ENCODE results near the gene RAE1.

RAE1 gene

DNA sequence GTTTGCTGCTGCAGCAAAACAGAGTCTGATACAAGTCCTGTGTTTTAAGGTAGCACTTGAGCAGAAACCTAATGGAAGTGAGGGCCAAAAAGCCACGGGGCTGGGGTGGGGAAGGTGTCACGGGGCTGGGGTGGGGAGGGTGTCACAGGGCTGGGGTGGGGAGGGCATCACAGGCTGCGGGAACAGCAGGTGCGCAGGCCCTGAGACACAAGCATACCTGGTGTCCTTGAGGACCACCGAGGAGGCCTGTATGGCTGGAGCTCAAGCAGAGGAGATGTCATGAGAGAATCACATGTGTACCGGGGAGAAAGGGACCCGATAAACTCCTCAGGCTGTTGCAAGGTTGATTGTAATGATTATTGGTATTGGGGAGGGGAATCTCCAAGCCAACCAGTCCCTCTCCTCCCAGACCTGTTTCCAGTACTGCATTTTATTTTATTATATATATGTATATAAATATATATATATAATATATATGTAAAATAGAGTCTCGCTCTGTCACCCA is 35.0 kb upstream of the RAE1 start:
- H3K9ac ChIP-seq (ENCODE audit: low read depth in 1 of 2, low read length in 2 of 2) = no peak overlapping the region
- no peaks in the 10 kb centered on the region for H3K27me3 ChIP-seq (ENCODE audit: control insufficient read depth in 2 of 2, insufficient read depth in 2 of 2, low read length in 2 of 2)
- H3K4me3 ChIP-seq (ENCODE audit: low read length in 2 of 2) = no peak overlapping the region
- H3K9me3 ChIP-seq (ENCODE audit: control insufficient read depth in 2 of 2, low read length in 2 of 2) = no peaks in the 10 kb centered on the region
- H3K4me1 ChIP-seq (ENCODE audit: control insufficient read depth in 2 of 2, insufficient read depth in 2 of 2, low read length in 2 of 2) = no peaks in the 10 kb centered on the region
- H3K36me3 ChIP-seq (ENCODE audit: control insufficient read depth in 2 of 2, insufficient read depth in 2 of 2, low read length in 2 of 2) = no peaks in the 10 kb centered on the region
- H3K27ac ChIP-seq (ENCODE audit: low read depth in 2 of 2, low read length in 2 of 2) = no peak overlapping the region

DNA sequence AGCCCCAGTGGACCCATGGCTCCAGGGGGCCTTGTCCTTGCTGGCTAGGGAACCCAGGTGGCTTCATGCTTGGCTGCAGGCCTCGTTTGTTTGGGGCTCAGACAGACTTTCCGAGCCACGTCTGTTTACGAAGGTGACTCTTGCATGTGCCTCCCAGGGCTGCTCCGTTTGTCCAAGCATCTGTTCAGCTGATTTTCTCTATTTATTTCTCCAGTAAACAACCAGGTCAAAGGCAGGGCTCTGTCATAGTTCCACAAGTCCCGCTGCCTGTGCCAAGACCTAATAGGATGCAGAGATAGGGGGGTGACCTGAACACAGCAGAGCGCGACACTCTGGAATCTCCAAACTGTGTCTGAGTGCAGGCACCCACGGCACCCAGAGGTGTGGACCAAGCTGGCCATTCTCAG is 34.3 kb upstream of the RAE1 start:
- Histone ChIP-seq H3K9ac (ENCODE audit: low read depth in 1 of 2, low read length in 2 of 2) (no peak overlapping the region), H3K4me1 (ENCODE audit: control insufficient read depth in 2 of 2, insufficient read depth in 2 of 2, low read length in 2 of 2) (no peaks in the 10 kb centered on the region), H3K4me3 (ENCODE audit: low read length in 2 of 2) (no peak overlapping the region), H3K27me3 (ENCODE audit: control insufficient read depth in 2 of 2, insufficient read depth in 2 of 2, low read length in 2 of 2) (peaks cover 0 to 5% of the 10 kb centered on the region in 2 donors), H3K27ac (ENCODE audit: low read depth in 2 of 2, low read length in 2 of 2) (no peak overlapping the region), H3K36me3 (ENCODE audit: control insufficient read depth in 2 of 2, insufficient read depth in 2 of 2, low read length in 2 of 2) (no peaks in the 10 kb centered on the region), H3K9me3 (ENCODE audit: control insufficient read depth in 2 of 2, low read length in 2 of 2) (no peaks in the 10 kb centered on the region)

DNA sequence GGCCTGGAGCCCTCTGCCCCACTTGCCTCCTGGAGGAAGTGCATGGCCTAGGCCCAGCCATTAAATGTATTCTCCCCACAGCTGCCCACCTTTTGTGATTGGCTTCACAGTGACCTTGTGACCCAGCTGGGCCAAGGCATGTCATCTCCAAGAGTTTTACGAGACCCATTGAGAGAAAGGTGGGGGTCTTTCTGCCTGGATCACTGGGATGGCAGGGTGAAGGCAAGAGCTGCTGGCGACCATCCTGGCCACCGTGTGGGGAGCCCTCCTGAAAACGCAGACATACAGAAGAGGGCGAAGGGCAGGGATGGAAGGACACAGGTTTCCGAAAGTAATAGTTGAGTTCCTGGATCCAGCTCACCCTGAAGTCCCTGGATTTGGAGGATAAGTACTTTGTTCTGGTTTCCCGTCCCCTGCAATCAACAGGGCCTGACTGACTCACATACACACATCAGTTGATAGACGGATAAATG is 33.7 kb upstream of the RAE1 start:
- Histone ChIP-seq H3K4me1 (ENCODE audit: control insufficient read depth in 2 of 2, insufficient read depth in 2 of 2, low read length in 2 of 2) (no peaks in the 10 kb centered on the region), H3K9ac (ENCODE audit: low read depth in 1 of 2, low read length in 2 of 2) (no peak overlapping the region), H3K27me3 (ENCODE audit: control insufficient read depth in 2 of 2, insufficient read depth in 2 of 2, low read length in 2 of 2) (peaks cover 0 to 8% of the 10 kb centered on the region in 2 donors), H3K27ac (ENCODE audit: low read depth in 2 of 2, low read length in 2 of 2) (no peak overlapping the region), H3K36me3 (ENCODE audit: control insufficient read depth in 2 of 2, insufficient read depth in 2 of 2, low read length in 2 of 2) (no peaks in the 10 kb centered on the region), H3K9me3 (ENCODE audit: control insufficient read depth in 2 of 2, low read length in 2 of 2) (no peaks in the 10 kb centered on the region), H3K4me3 (ENCODE audit: low read length in 2 of 2) (no peak overlapping the region)

DNA sequence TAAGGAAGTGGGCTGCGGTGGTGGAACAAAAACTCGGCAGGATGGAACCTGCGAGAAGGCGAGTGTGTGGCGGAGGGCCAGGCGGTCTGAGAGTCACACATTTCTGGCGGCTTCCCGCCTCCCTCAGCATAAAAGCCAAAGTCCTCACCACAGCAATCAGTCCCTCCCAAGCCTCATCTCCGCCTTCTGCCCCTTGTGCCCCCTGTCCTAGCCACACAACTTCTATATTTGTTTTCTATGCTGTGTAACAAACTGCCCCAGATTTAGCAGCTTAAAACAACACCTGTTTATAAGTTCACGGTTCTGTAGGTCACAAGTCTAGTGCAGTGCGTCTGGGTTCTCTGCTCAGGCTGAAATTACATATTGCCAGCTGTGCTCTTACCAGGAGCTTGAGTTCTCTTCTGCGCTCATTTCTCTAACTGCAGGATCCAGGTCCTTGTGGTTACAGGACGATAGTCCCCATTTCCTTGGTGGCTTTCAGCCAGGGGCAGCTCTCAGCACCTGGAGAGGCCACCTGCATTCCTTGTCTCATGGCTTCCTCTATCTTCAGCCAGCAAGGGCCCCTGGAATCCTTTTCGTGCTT is 33.2 kb upstream of the RAE1 start:
- Histone ChIP-seq H3K27me3 (ENCODE audit: control insufficient read depth in 2 of 2, insufficient read depth in 2 of 2, low read length in 2 of 2) (peaks cover 2 to 8% of the 10 kb centered on the region in 2 donors), H3K4me1 (ENCODE audit: control insufficient read depth in 2 of 2, insufficient read depth in 2 of 2, low read length in 2 of 2) (no peaks in the 10 kb centered on the region), H3K9ac (ENCODE audit: low read depth in 1 of 2, low read length in 2 of 2) (no peak overlapping the region), H3K27ac (ENCODE audit: low read depth in 2 of 2, low read length in 2 of 2) (no peak overlapping the region), H3K4me3 (ENCODE audit: low read length in 2 of 2) (no peak overlapping the region), H3K36me3 (ENCODE audit: control insufficient read depth in 2 of 2, insufficient read depth in 2 of 2, low read length in 2 of 2) (no peaks in the 10 kb centered on the region), H3K9me3 (ENCODE audit: control insufficient read depth in 2 of 2, low read length in 2 of 2) (no peaks in the 10 kb centered on the region)

DNA sequence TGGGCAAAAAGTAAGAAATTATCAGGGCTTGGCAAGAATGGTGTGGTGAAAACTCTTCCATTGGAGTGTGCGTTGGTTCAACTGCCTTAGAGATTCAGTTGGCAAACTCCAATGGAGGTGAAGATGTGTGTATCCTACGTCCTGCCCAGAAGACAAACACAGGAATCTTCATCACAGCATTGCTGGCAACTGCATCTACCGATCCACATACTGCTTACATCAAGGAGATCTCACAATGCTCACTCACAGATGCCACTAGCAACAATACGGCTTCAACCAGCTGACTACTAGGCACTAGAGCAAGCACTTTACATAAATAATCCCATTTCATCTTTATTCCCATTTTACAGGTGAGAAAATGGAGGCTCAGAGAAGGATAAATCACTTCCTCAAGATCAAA is 31.5 kb upstream of the RAE1 start:
- Histone ChIP-seq H3K9me3 (ENCODE audit: control insufficient read depth in 2 of 2, low read length in 2 of 2) (no peaks in the 10 kb centered on the region), H3K9ac (ENCODE audit: low read depth in 1 of 2, low read length in 2 of 2) (no peak overlapping the region), H3K4me1 (ENCODE audit: control insufficient read depth in 2 of 2, insufficient read depth in 2 of 2, low read length in 2 of 2) (no peaks in the 10 kb centered on the region), H3K27ac (ENCODE audit: low read depth in 2 of 2, low read length in 2 of 2) (no peak overlapping the region), H3K4me3 (ENCODE audit: low read length in 2 of 2) (no peak overlapping the region), H3K36me3 (ENCODE audit: control insufficient read depth in 2 of 2, insufficient read depth in 2 of 2, low read length in 2 of 2) (no peaks in the 10 kb centered on the region), H3K27me3 (ENCODE audit: control insufficient read depth in 2 of 2, insufficient read depth in 2 of 2, low read length in 2 of 2) (peaks cover 4 to 8% of the 10 kb centered on the region in 2 donors)

DNA sequence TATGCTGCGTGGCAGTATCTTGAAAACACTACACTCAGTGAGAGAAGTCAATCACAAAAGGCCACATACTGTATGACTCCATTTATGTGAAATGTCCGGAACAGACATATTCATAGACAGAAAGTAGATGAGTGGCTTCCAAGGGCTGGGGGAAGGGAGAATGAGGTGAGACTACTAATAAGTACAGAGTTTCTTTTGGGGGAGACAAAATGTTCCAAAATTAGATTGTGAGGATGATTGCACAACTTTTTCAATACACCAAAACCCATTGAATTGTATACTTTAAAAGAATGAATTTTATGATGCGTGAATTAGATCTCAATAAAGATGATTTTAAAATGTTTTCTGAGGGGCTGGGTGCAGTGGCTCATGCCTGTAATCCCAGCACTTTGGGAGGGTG is 30.7 kb upstream of the RAE1 start:
- Histone ChIP-seq H3K4me3 (ENCODE audit: low read length in 2 of 2) (no peak overlapping the region), H3K36me3 (ENCODE audit: control insufficient read depth in 2 of 2, insufficient read depth in 2 of 2, low read length in 2 of 2) (no peaks in the 10 kb centered on the region), H3K27ac (ENCODE audit: low read depth in 2 of 2, low read length in 2 of 2) (no peak overlapping the region), H3K4me1 (ENCODE audit: control insufficient read depth in 2 of 2, insufficient read depth in 2 of 2, low read length in 2 of 2) (no peaks in the 10 kb centered on the region), H3K27me3 (ENCODE audit: control insufficient read depth in 2 of 2, insufficient read depth in 2 of 2, low read length in 2 of 2) (peaks cover 4 to 8% of the 10 kb centered on the region in 2 donors), H3K9me3 (ENCODE audit: control insufficient read depth in 2 of 2, low read length in 2 of 2) (no peaks in the 10 kb centered on the region), H3K9ac (ENCODE audit: low read depth in 1 of 2, low read length in 2 of 2) (no peak overlapping the region)

DNA sequence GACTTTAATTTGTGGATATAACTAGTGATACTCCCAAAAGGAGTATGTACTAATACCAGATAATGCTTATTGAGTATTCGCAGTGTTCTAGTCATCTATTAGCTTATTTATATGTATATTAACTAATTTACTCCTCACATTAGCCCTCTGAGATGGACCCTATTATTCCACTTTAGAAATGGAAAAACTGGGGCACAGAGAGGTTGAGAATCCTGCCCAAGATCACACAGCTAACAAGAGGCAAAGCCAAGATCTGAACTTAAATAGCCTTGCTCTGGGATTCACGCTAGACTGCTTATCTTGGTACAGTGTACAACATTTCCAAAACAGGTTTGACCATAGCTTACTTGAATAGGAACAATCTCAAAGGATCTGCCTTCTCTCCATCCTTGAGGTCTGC is 29.9 kb upstream of the RAE1 start:
- Histone ChIP-seq H3K4me3 (ENCODE audit: low read length in 2 of 2) (no peak overlapping the region), H3K36me3 (ENCODE audit: control insufficient read depth in 2 of 2, insufficient read depth in 2 of 2, low read length in 2 of 2) (no peaks in the 10 kb centered on the region), H3K27me3 (ENCODE audit: control insufficient read depth in 2 of 2, insufficient read depth in 2 of 2, low read length in 2 of 2) (peaks cover 4 to 8% of the 10 kb centered on the region in 2 donors), H3K9me3 (ENCODE audit: control insufficient read depth in 2 of 2, low read length in 2 of 2) (no peaks in the 10 kb centered on the region), H3K27ac (ENCODE audit: low read depth in 2 of 2, low read length in 2 of 2) (no peak overlapping the region), H3K4me1 (ENCODE audit: control insufficient read depth in 2 of 2, insufficient read depth in 2 of 2, low read length in 2 of 2) (no peaks in the 10 kb centered on the region), H3K9ac (ENCODE audit: low read depth in 1 of 2, low read length in 2 of 2) (no peak overlapping the region)

DNA sequence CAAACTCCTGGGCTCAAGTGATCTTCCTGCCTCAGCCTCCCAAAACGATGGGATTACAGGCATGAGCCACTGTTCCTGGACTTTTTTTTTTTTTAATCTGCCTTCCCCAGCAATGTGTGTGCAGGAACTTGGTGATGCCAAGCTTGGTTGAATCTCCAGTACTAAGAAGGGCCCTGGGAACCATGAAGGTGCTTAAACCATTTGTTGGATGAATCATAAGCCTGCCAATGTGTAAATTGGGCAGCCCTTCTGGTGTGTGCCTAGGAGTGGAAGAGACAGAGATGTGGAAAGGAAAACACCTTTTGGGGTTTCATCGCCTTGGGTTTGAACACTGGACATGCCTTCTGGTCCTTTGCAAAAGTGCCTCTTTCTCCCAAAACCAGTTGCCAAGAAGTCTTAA is 28.6 kb upstream of the RAE1 start:
- Histone ChIP-seq H3K4me1 (ENCODE audit: control insufficient read depth in 2 of 2, insufficient read depth in 2 of 2, low read length in 2 of 2) (peaks cover 0 to 4% of the 10 kb centered on the region in 2 donors), H3K9me3 (ENCODE audit: control insufficient read depth in 2 of 2, low read length in 2 of 2) (no peaks in the 10 kb centered on the region), H3K36me3 (ENCODE audit: control insufficient read depth in 2 of 2, insufficient read depth in 2 of 2, low read length in 2 of 2) (no peaks in the 10 kb centered on the region), H3K9ac (ENCODE audit: low read depth in 1 of 2, low read length in 2 of 2) (no peak overlapping the region), H3K27ac (ENCODE audit: low read depth in 2 of 2, low read length in 2 of 2) (no peak overlapping the region), H3K4me3 (ENCODE audit: low read length in 2 of 2) (no peak overlapping the region), H3K27me3 (ENCODE audit: control insufficient read depth in 2 of 2, insufficient read depth in 2 of 2, low read length in 2 of 2) (peaks cover 4 to 8% of the 10 kb centered on the region in 2 donors)

DNA sequence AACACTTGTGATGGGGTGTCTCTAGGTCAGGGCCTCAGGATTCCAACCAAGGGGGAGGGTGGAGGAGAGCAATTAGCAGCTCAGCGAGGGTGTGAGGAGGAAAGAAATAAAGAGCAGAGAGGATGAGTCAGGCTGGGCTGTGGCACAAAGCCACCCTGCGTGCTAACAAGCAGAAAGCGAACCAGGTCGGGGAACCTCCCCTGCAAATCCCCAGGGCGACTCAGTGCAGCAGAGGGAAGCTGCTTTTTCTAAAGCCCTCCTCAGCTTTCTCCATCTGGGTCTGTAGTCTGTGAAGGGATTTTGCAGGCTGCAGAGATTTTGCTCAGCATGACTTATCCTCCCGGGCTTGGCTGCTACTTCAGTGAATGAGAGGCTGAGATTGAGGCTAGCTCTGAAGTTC is 28.0 kb upstream of the RAE1 start:
- Histone ChIP-seq H3K4me1 (ENCODE audit: control insufficient read depth in 2 of 2, insufficient read depth in 2 of 2, low read length in 2 of 2) (peaks cover 0 to 4% of the 10 kb centered on the region in 2 donors), H3K9me3 (ENCODE audit: control insufficient read depth in 2 of 2, low read length in 2 of 2) (no peaks in the 10 kb centered on the region), H3K9ac (ENCODE audit: low read depth in 1 of 2, low read length in 2 of 2) (no peak overlapping the region), H3K27ac (ENCODE audit: low read depth in 2 of 2, low read length in 2 of 2) (no peak overlapping the region), H3K36me3 (ENCODE audit: control insufficient read depth in 2 of 2, insufficient read depth in 2 of 2, low read length in 2 of 2) (no peaks in the 10 kb centered on the region), H3K27me3 (ENCODE audit: control insufficient read depth in 2 of 2, insufficient read depth in 2 of 2, low read length in 2 of 2) (peaks cover 4 to 8% of the 10 kb centered on the region in 2 donors), H3K4me3 (ENCODE audit: low read length in 2 of 2) (no peak overlapping the region)

DNA sequence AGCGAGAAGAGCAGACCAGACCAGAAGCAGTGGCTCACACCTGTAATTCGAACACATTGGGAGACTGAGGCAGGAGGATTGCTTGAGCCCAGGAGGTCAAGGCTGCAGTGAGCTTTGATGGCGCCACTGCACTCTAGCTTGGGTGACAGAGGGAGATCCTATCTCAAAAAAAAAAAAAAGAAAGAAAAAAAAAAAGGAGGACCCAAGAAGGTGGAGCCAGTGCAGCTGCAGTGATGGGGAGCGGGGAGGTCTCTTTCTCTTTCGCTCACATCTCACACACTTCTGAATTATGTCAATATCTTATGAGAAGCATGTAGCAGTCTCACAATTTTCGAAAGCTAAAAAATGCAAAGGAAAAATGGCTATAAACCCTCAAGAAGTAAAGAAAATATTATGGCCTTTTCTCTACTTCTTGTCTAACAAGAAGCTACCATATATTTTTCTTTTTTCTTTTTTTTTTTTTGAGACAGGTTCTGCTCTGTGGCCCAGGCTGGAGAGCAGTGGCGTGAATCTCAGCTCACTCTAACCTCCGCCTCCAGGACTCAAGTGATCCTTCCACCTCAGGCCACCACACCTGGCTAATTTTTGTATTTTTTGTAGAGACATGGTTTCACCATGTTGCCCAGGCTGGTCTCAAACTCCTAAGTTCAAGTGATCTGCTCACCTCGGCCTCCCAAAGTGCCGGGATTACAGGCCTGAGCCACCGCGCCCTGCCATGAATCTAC is 25.3 kb upstream of the RAE1 start:
- peaks cover 0 to 4% of the 10 kb centered on the region in 2 donors for H3K4me1 ChIP-seq (ENCODE audit: control insufficient read depth in 2 of 2, insufficient read depth in 2 of 2, low read length in 2 of 2)
- H3K9ac ChIP-seq (ENCODE audit: low read depth in 1 of 2, low read length in 2 of 2) = no peak overlapping the region
- no peak overlapping the region for H3K4me3 ChIP-seq (ENCODE audit: low read length in 2 of 2)
- peaks cover 4 to 8% of the 10 kb centered on the region in 2 donors for H3K27me3 ChIP-seq (ENCODE audit: control insufficient read depth in 2 of 2, insufficient read depth in 2 of 2, low read length in 2 of 2)
- H3K9me3 ChIP-seq (ENCODE audit: control insufficient read depth in 2 of 2, low read length in 2 of 2) = no peaks in the 10 kb centered on the region
- no peak overlapping the region for H3K27ac ChIP-seq (ENCODE audit: low read depth in 2 of 2, low read length in 2 of 2)
- no peaks in the 10 kb centered on the region for H3K36me3 ChIP-seq (ENCODE audit: control insufficient read depth in 2 of 2, insufficient read depth in 2 of 2, low read length in 2 of 2)
